PC-9 (cell line): ENCODE results near the gene SUGCT. TPM values are rescaled to one million over a fixed set of nuclear protein-coding genes. Genes with fewer than 3 reads are reported as not detected.

ENCODE experiments used
- BruUV-seq: library from RNA; stranded (reverse); fragments of 400-500 nt; replicated peaks from 2 replicates; lab custom pipeline; 2021; lab: Mats Ljungman, UMichigan
- CTCF ChIA-PET: fragments of 300-600 bp; sonication (Branson Sonifier 250); formaldehyde crosslinking; loops from one replicate; lab custom pipeline; 2022; ENCODE audit warnings: antibody characterized with exemption; lab: Charles Lee
- POLR2A ChIA-PET: fragments of 300-600 bp; sonication (Branson Sonifier 250); formaldehyde crosslinking; loops from one replicate; lab custom pipeline; 2022; ENCODE audit warnings: antibody characterized with exemption; ENCODE audit not compliant: unreplicated experiment; lab: Charles Lee
- DNase-seq, 2 experiments: peaks; one replicate each; pipeline versions ENCODE4 v3.0.0 to v3.0.0-alpha.2; 2015 to 2022; ENCODE audit warnings: mixed read lengths in 1 of 2
- H2AFZ ChIP-seq: fragments of 200-600 bp; sonication (generic); 2 replicates; pipeline ENCODE4 v1.8.1; 2017; ENCODE audit warnings: antibody characterized with exemption
- H3F3A ChIP-seq: fragments of 200-600 bp; sonication (generic); 2 replicates; pipeline ENCODE4 v1.8.1; 2017; ENCODE audit warnings: antibody characterized with exemption, mild to moderate bottlenecking, low read depth; ENCODE audit not compliant: insufficient read depth
- H3K27ac ChIP-seq: fragments of 200-600 bp; sonication (generic); 2 replicates; pipeline ENCODE4 v1.6.1; 2016; ENCODE audit warnings: mixed run types
- H3K27me3 ChIP-seq: fragments of 200-600 bp; sonication (generic); 2 replicates; pipeline ENCODE4 v1.6.1; 2016; ENCODE audit warnings: low read depth, mixed run types; ENCODE audit not compliant: insufficient read depth
- H3K36me3 ChIP-seq: fragments of 200-600 bp; sonication (generic); 2 replicates; pipeline ENCODE4 v1.6.1; 2016; ENCODE audit warnings: low read depth, mixed run types
- H3K4me1 ChIP-seq: fragments of 200-600 bp; sonication (generic); replicated peaks from 2 replicates; pipeline ENCODE4 v1.6.1; 2016; ENCODE audit warnings: mixed run types; ENCODE audit not compliant: insufficient read depth
- H3K4me2 ChIP-seq: fragments of 200-600 bp; sonication (generic); 2 replicates; pipeline ENCODE4 v1.6.1; 2017; ENCODE audit warnings: mixed run types
- H3K4me3 ChIP-seq: fragments of 200-600 bp; sonication (generic); 2 replicates; pipeline ENCODE4 v1.6.1; 2016; ENCODE audit warnings: mixed run types
- H3K79me2 ChIP-seq: fragments of 200-600 bp; sonication (generic); 2 replicates; pipeline ENCODE4 v1.6.1; 2017; ENCODE audit warnings: low read depth, mixed run types
- H3K9me2 ChIP-seq: fragments of 200-600 bp; sonication (generic); 2 replicates; pipeline ENCODE4 v1.8.1; 2017; ENCODE audit warnings: mild to moderate bottlenecking; ENCODE audit not compliant: insufficient read depth
- H3K9me3 ChIP-seq: fragments of 200-600 bp; sonication (generic); 2 replicates; pipeline ENCODE4 v1.8.1; 2016; ENCODE audit warnings: low read depth; ENCODE audit not compliant: insufficient read depth
- H4K20me1 ChIP-seq: fragments of 200-600 bp; sonication (generic); 2 replicates; pipeline ENCODE4 v1.8.1; 2017; ENCODE audit not compliant: insufficient read depth
- EZH2 ChIP-seq: fragments of 200-600 bp; sonication (generic); IDR thresholded peaks from 2 replicates; pipeline ENCODE4 v1.8.0; 2017; ENCODE audit warnings: antibody characterized with exemption, low read depth
- intact Hi-C: fragments of 100-400 bp; cut with micrococcal nuclease; formaldehyde crosslinking; loops from one replicate; pipeline ENCODE4 v1.10.0; 2022; ENCODE audit not compliant: unreplicated experiment
- total RNA-seq: library from RNA; stranded (reverse); gene quantifications from 2 replicates; pipeline ENCODE4 v1.2.3, GENCODE V29; 2021
- TF ChIP-seq, protein P1 (sequence below): fragments of 200-600 bp; sonication (generic); conservative IDR thresholded peaks from 2 replicates; pipeline ENCODE4 v1.6.1; 2017; ENCODE audit warnings: mixed run types, antibody characterized with exemption, mild to moderate bottlenecking, moderate library complexity

The SUGCT gene
- total RNA-seq, 1 experiment from 2014 or later: 3.5 TPM

- Histone ChIP-seq H3K79me2 (no peaks in the 10 kb centered on the region), H3K27ac (no peak overlapping the region), H3K4me3 (no peak overlapping the region), H3K4me2 (no peak overlapping the region), H3K27me3 (no peaks in the 10 kb centered on the region), H3K4me1 (no peaks in the 10 kb centered on the region), H4K20me1 (no peaks in the 10 kb centered on the region), H3K36me3 (no peaks in the 10 kb centered on the region), H3K9me3 (no peaks in the 10 kb centered on the region), H3F3A (no peaks in the 10 kb centered on the region), H2AFZ (no peak overlapping the region; the same call in 1 of the 2 replicates), H3K9me2 (no peaks in the 10 kb centered on the region)
- BruUV-seq: no TSS peak
- POLR2A ChIA-PET: no interaction called here
- TF ChIP-seq, protein P1, sequence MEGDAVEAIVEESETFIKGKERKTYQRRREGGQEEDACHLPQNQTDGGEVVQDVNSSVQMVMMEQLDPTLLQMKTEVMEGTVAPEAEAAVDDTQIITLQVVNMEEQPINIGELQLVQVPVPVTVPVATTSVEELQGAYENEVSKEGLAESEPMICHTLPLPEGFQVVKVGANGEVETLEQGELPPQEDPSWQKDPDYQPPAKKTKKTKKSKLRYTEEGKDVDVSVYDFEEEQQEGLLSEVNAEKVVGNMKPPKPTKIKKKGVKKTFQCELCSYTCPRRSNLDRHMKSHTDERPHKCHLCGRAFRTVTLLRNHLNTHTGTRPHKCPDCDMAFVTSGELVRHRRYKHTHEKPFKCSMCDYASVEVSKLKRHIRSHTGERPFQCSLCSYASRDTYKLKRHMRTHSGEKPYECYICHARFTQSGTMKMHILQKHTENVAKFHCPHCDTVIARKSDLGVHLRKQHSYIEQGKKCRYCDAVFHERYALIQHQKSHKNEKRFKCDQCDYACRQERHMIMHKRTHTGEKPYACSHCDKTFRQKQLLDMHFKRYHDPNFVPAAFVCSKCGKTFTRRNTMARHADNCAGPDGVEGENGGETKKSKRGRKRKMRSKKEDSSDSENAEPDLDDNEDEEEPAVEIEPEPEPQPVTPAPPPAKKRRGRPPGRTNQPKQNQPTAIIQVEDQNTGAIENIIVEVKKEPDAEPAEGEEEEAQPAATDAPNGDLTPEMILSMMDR: no peak
- TF ChIP-seq EZH2: no peak
- intact Hi-C loops: no loop called here
- CTCF ChIA-PET: no interaction called here
- DNase-seq: no peak
These were observed 266.6 kb downstream of the SUGCT start for GRCh38 chr7:40401406-40401805.

DNA sequence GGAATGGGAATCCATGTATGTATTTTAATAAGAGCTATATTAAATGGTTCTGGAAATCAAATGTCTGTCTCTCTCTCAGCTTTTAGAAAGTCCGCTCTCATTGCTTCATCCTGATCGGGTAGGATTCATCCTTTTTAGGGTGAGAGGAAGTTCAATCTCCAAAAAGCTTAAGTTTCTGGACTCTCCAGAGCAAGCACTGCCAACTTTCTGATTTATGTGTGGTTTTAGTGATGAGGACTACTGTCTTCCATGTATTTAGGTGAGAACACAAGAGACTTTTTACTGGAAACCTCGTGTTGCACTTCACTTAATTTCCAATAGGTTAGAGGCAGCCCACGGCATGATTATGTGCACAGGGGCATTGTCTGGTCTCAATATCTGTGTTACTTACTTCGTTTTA is 267.9 kb downstream of the SUGCT start:
- no TSS peak for BruUV-seq
- POLR2A ChIA-PET: interaction anchor here (0.6 kb wide), 1 partner anchor 1828 kb away, joined by 7 read pairs; no protein-coding TSS in a partner anchor
- no peak overlapping the region for H2AFZ ChIP-seq

GRCh38 chr7:40403703-40404476 is 269.1 kb downstream of the SUGCT start:
- Histone ChIP-seq H3K4me2 (no peak overlapping the region), H2AFZ (peak overlapping the region; percentile 23), H3K27ac (no peak overlapping the region), H3K4me1 (no peaks in the 10 kb centered on the region), H3K4me3 (no peak overlapping the region), H3K9me2 (0 out of 2 replicates have a peak, but pooled peaks cover 5% of the 10 kb centered on the region), H3K27me3 (no peaks in the 10 kb centered on the region), H3K36me3 (no peaks in the 10 kb centered on the region), H3K9me3 (no peaks in the 10 kb centered on the region), H3F3A (no peaks in the 10 kb centered on the region), H4K20me1 (no peaks in the 10 kb centered on the region), H3K79me2 (no peaks in the 10 kb centered on the region)
- BruUV-seq: no TSS peak
- DNase-seq: no peak
- ChIA-PET CTCF (no interaction called here), POLR2A (no interaction called here)
- intact Hi-C loops: no loop called here
- TF ChIP-seq, protein P1: no peak
- no peak for TF ChIP-seq EZH2

More for the DNA sequence above, 267.9 kb downstream of the SUGCT start:
- Histone ChIP-seq H3K79me2 (no peaks in the 10 kb centered on the region), H3K9me2 (no peaks in the 10 kb centered on the region), H3K9me3 (no peaks in the 10 kb centered on the region), H3K27ac (no peak overlapping the region), H3K4me2 (no peak overlapping the region), H3F3A (no peaks in the 10 kb centered on the region), H3K4me1 (no peaks in the 10 kb centered on the region), H3K4me3 (no peak overlapping the region), H4K20me1 (no peaks in the 10 kb centered on the region), H3K36me3 (no peaks in the 10 kb centered on the region), H3K27me3 (no peaks in the 10 kb centered on the region)
- intact Hi-C loops: no loop called here
- CTCF ChIA-PET: no interaction called here
- DNase-seq: no peak
- TF ChIP-seq, protein P1: no peak
- TF ChIP-seq EZH2: no peak
